Stimulated activated CD8-positive, alpha-beta memory T cell treated with anti-CD3 and anti-CD28 coated beads, Interleukin-2, amount 100 ng/mL, for 1 hour (primary cell): ENCODE data around the gene ALG11.

Experiments used
- DNase-seq, 2 donors: peaks; one replicate each; pipeline ENCODE4 v3.0.0-alpha.2; 2020; ENCODE audit warnings: low read depth in 2 of 2

Gene ALG11

GRCh38 chr13:51997641-51998330 is 14.4 kb upstream of the ALG11 start:
- DNase-seq = no peak

- no peak for DNase-seq
These were observed 13.3 kb upstream of the ALG11 start for GRCh38 chr13:51998723-51999509.

- no peak for DNase-seq
These were observed 12.7 kb upstream of the ALG11 start for GRCh38 chr13:51999510-51999911.

GRCh38 chr13:51999921-52000320 is 12.3 kb upstream of the ALG11 start:
- DNase-seq = no peak

GRCh38 chr13:52001120-52001731 is 11.0 kb upstream of the ALG11 start:
- no peak for DNase-seq

GRCh38 chr13:52002361-52002760 is 9.8 kb upstream of the ALG11 start:
- no peak for DNase-seq

- no peak for DNase-seq
These were observed 8.7 kb upstream of the ALG11 start for GRCh38 chr13:52003541-52003940.

- no peak for DNase-seq
These were observed 7.6 kb upstream of the ALG11 start for GRCh38 chr13:52004511-52005170.

- DNase-seq = no peak
These were observed 6.2 kb upstream of the ALG11 start for GRCh38 chr13:52005841-52006522.

- DNase-seq = no peak
These were observed 5.5 kb upstream of the ALG11 start for GRCh38 chr13:52006523-52007245.

GRCh38 chr13:52009946-52010345 is 2.3 kb upstream of the ALG11 start:
- no peak for DNase-seq

GRCh38 chr13:52010890-52011631 is 1.1 kb upstream of the ALG11 start, which contains the start of gene ATP7B:
ATP7B (minus strand) TSS chr13:52011450; CDS start chr13:52011337, 113 bp downstream.
- DNase-seq = peak; percentile 1 to 7

GRCh38 chr13:52012512-52012836 is 276 bp downstream of the ALG11 start:
- DNase-seq = no peak

- DNase-seq = no peak
These were observed 4.1 kb downstream of the ALG11 start for GRCh38 chr13:52016296-52016695.

- DNase-seq = no peak
These were observed 8.0 kb downstream of the ALG11 start for GRCh38 chr13:52020191-52020590.

GRCh38 chr13:52022356-52022755 is 10.2 kb downstream of the ALG11 start:
- DNase-seq = no peak

GRCh38 chr13:52024481-52024880 is 12.3 kb downstream of the ALG11 start, which contains the start of gene UTP14C:
UTP14C (plus strand) TSS chr13:52024691; CDS start chr13:52028805, 4,114 bp downstream.
- DNase-seq = no peak

GRCh38 chr13:52025475-52026245 is 13.5 kb downstream of the ALG11 start:
- no peak for DNase-seq

GRCh38 chr13:52026246-52026626 is 14.0 kb downstream of the ALG11 start:
- DNase-seq = no peak

- no peak for DNase-seq
These were observed 15.6 kb downstream of the ALG11 start for GRCh38 chr13:52027832-52028231.
